KBM-7 (cell line): ENCODE data around the gene KARS1.

ENCODE experiments used
- DNase-seq: peaks from one replicate; pipeline ENCODE4 v3.0.0-alpha.2; 2015
- in situ Hi-C: fragments of 300-500 bp; cut with MboI; formaldehyde crosslinking; loops from 2 replicates; pipeline ENCODE4 v1.14.3; 2020; ENCODE audit warnings: low sequenced_read_pairs, low pct_unique_long_range_greater_than_20kb, mixed read lengths

The KARS1 gene

DNA sequence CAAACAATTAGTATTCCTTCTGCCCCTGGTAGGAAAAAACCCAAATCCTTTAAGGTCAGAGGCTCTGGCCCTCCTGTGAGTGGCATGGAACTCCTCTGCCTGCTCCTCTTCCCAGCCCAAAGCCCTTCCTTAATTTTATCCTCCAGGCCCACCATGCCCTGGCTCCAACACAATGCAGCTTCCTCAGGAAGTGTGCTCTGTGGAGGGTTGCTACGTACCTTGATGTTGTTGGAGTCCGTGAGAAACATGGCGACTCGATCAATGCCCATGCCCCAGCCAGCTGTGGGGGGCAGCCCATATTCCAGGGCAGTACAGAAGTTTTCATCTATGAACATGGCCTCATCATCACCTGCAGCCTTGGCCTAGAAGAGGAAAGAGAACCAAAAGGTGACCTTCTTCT is 19.1 kb downstream of the KARS1 start:
- in situ Hi-C loops, result no loop called here
- DNase-seq, result no peak

GRCh38 chr16:75627851-75628250 is 19.6 kb downstream of the KARS1 start:
- in situ Hi-C loops, result no loop called here
- DNase-seq, result peak; percentile 75

- no peak for DNase-seq
- in situ Hi-C loops, result no loop called here
These were observed 20.7 kb downstream of the KARS1 start for GRCh38 chr16:75626806-75627205.

GRCh38 chr16:75624921-75625334 is 22.5 kb downstream of the KARS1 start:
- in situ Hi-C loops, result no loop called here
- peak; percentile 39 for DNase-seq

DNA sequence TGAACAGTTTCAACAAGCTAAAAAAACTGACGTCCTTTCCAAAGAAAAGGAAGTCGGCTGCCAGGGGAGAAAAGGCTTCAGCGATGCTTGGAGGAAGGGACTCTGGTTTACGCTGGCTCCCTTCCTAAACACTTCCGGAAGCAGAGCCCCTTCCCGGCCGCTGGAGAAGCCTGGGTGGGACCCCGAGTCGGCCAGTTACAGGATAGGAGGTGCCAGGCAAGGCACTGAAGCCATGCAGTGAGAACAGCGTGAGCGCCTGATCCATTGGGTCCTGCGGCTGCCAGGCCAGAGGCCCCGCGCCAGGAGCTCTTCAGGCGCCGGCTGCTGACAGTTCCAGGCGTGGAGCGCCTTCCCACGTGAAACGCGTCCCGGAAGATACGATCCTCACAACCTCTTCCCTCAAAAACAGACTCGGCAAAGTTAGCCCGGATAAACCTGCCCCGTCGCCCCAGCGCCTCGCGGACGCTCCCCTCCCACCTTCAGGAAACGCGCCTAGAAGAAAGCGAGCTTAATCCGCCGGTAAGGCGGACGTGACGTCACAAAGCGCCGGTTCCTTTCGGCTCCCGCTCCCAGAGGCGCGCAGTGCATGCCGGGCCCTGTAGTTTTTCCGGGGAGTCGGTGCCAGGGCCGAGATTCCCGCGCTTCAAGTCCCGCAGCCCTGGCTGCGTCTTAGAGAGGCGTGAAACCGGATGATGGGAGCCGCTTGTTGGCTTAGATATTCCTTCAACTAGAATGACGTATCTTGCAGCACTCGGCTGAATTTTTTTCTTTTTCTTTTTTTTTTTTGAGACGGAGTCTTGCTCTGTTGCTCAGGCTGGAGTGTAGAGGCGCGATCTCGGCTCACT is 24.5 kb downstream of the KARS1 start, which contains the start of gene ADAT1:
Gene ADAT1, minus strand, starts transcription at position 521 of the 845 bp plus-strand sequence. CDS start 2,482 bp downstream, outside the sequence.
- in situ Hi-C loops, result no loop called here
- peak; percentile 97 for DNase-seq

DNA sequence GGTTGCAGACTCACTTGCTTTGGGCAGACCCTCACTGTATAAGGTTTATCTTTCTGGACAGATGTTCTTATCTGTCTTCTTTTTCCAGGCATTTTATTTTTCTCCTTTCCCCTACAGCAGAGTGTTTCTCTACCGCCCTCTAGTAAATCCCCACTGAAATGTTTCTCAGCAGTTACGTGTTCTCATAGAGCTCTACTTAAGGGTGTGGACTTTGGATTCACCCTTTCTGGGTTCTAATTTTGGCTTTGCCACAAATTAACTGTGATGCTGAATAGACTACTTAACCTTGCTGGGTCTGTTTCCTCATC is 26.3 kb downstream of the KARS1 start:
- peak; percentile 71 for DNase-seq
- in situ Hi-C loops, result no loop called here

DNA sequence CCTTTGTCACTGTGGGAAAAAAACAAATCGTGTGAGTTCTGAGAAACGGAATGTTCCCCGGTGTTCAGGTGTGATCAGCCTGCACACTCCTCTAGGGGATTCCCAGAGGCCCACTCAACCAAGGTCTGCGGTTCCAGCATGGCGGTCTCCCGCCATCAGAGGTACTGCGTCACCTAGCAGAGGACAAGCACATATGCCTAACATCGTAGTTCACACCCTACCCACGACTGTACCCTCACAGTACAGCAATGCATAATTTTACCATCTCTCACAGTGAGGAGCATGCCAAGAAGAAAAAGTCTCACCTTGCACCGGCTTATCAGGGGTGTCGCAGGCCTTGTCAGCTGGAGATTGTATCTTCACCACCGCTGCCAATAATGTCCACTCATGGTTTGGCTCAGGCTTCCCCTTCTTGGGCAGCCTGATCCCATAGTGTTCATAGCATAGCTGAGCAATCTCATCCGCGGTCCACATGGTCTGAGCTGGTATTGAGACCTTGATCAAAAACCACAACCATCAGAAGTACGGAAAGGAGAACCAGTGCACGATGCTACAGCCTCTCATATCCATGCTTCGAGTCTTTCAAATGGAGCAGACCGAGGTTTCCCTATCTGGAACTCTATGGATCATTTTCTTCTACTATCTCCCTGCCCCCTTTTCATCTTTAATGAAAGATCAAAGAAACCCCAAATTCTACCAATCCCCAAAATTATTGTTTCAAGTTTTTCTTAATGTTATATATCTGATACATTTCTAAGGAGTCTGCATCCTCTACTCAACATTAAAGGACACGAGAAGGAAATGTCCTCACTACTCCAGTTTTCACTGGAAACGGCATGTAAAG is 26.9 kb downstream of the KARS1 start:
- DNase-seq, result peak; percentile 12
- in situ Hi-C loops, result no loop called here

DNA sequence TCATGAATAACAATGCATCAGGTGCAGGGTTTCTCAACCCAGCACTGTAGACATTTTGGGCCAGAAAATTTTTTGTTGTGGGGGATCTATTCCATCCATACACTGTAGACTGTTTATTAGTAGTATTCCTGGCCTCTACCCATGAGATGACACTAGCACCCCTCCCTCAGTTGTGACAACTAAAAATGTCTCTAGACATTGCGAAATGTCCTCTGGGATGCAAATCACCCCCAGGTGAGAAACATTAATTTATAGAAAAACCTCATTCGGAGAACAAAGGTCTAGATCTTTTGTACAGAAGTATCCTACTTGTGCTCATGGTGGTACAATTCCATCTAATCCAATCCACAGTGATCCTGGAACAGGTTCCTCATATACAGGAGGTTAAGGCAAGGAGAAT is 28.7 kb downstream of the KARS1 start:
- in situ Hi-C loops, result no loop called here
- no peak for DNase-seq

GRCh38 chr16:75617121-75617520 is 30.3 kb downstream of the KARS1 start:
- in situ Hi-C loops, result no loop called here
- no peak for DNase-seq

GRCh38 chr16:75616521-75617010 is 30.9 kb downstream of the KARS1 start:
- in situ Hi-C loops, result no loop called here
- DNase-seq, result no peak

- in situ Hi-C loops, result no loop called here
- no peak for DNase-seq
These were observed 31.8 kb downstream of the KARS1 start for GRCh38 chr16:75615619-75616018.

GRCh38 chr16:75614066-75614897 is 33.2 kb downstream of the KARS1 start:
- no peak for DNase-seq
- in situ Hi-C loops, result no loop called here

GRCh38 chr16:75606507-75606906 is 41.0 kb downstream of the KARS1 start:
- no peak for DNase-seq
- in situ Hi-C loops, result no loop called here

GRCh38 chr16:75603241-75603640 is 44.2 kb downstream of the KARS1 start:
- in situ Hi-C loops, result no loop called here

GRCh38 chr16:75599452-75600277 is 47.8 kb downstream of the KARS1 start:
- in situ Hi-C loops, result no loop called here
- no peak for DNase-seq

More at GRCh38 chr16:75603241-75603640, 44.2 kb downstream of the KARS1 start:
- no peak for DNase-seq

DNA sequence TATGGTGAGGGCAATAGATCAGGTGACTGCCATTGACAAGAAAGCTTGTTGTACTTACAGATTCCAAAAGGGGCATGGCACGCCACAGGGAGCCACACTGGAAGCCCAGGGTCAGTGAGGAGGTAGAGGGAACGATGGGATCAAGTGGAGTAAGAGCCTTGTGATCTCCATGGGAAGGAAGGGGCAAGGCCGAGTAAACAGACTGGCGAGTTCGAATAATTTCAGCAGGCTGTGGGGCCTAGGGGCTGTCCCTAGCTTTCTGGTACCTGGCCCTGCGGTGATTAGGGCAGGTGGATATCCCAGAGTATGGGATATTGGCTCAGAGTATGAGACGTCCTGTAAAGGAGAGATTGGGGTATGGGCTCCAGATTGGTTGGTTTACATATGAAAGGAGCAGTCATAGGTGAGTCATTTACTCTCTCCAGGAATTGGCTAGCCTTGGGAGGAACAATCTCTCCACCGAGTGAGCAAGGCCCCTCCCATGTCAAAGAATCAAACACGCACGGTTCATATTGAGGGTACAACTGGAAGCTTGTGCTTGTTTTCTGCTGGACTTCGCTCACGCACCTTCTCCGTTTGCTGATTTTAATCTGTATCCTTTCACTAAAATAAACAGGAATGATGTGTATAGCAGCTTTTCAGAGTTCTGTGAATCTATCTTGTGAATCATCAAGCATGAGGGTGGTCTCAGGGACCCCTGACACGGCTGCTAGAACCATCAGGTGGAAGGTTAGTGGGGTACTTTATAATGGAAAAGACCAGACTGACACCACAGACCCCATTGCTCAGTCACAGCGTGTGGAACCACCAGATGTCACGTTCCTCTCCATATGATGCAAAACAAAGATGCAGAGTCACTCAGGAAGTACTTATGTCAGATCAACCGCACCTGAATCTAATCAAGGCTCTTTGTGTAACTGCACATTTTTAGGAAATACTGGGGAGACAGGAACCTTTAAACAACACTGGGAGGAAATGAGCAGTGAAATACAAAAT is 53.3 kb downstream of the KARS1 start:
- in situ Hi-C loops, result no loop called here

DNA sequence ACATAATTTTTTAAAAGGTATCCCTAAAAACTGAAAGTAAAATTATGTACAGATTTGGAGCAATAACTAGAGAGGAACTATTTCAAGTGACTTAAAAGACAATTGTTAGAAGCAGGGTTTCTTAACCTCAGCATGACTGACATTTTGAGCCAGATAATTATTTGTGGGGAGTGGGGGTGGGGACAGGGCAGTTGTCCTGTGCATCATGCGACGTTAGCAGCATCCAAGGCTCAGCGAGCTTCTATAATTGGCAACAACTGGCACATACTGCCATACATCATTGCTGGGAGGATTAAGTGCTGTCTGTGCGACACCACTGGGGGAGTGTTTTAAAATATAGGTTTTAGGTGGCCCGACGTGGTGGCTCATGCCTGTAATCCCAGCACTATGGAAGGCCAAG is 54.2 kb downstream of the KARS1 start:
- in situ Hi-C loops, result no loop called here

More for the DNA sequence above, 53.3 kb downstream of the KARS1 start:
- peak; percentile 46 for DNase-seq

More for the DNA sequence above, 54.2 kb downstream of the KARS1 start:
- no peak for DNase-seq
